ENCODE data around the gene C15orf40. TPM values are rescaled to one million over a fixed set of nuclear protein-coding genes. Genes with fewer than 3 reads are reported as not detected.

C15orf40 gene
- total RNA-seq, 1 donor from 2014 or later: 24.2 TPM

GRCh38 chr15:82985688-82986441 lies 25.6 kb downstream of the C15orf40 start, which contains the start of gene RAMAC:
TSS of gene RAMAC (plus strand) at chr15:82986210. CDS start at chr15:82989019, 2,809 bp downstream.
- H3K9me3 Mint-ChIP-seq: no peaks in the 10 kb centered on the region
- H3K4me3 Mint-ChIP-seq: peak within 1 kb of the TSS; percentile 98
- DNase-seq (ENCODE audit: low spot score): peak; percentile 86
- intact Hi-C loops (cut with micrococcal nuclease): loop anchor here (1.0 to 2.0 kb wide), 8 partner anchors 15 to 446 kb away; partner anchors contain the start of genes C15orf40 and RPS17
- no peaks in the 10 kb centered on the region for H3K27me3 Mint-ChIP-seq (ENCODE audit: insufficient read depth)
- H3K36me3 Mint-ChIP-seq (ENCODE audit: low read depth): peaks cover 27% of the 10 kb centered on the region
- peak within 1 kb of the TSS; percentile 73 for H3K27ac Mint-ChIP-seq
- H3K4me1 Mint-ChIP-seq (ENCODE audit: low read depth): peaks cover 25% of the 10 kb centered on the region

- Mint-ChIP-seq H3K4me3 (no peak overlapping the region), H3K27ac (no peak overlapping the region), H3K9me3 (no peaks in the 10 kb centered on the region), H3K27me3 (ENCODE audit: insufficient read depth) (peaks cover 1% of the 10 kb centered on the region), H3K4me1 (ENCODE audit: low read depth) (peaks cover 11% of the 10 kb centered on the region), H3K36me3 (ENCODE audit: low read depth) (peaks cover 1% of the 10 kb centered on the region)
- DNase-seq (ENCODE audit: low spot score): no peak
- intact Hi-C loops (cut with micrococcal nuclease): no loop called here
These were observed 30.5 kb downstream of the C15orf40 start for GRCh38 chr15:82980981-82981380.

- Mint-ChIP-seq H3K4me3 (no peak overlapping the region), H3K27ac (no peak overlapping the region), H3K9me3 (no peaks in the 10 kb centered on the region), H3K4me1 (ENCODE audit: low read depth) (no peaks in the 10 kb centered on the region), H3K27me3 (ENCODE audit: insufficient read depth) (peaks cover 2% of the 10 kb centered on the region), H3K36me3 (ENCODE audit: low read depth) (peaks cover 1% of the 10 kb centered on the region)
- intact Hi-C loops (cut with micrococcal nuclease): no loop called here
- DNase-seq (ENCODE audit: low spot score): no peak
These were observed 31.7 kb downstream of the C15orf40 start for GRCh38 chr15:82979726-82980125.

- H3K27ac Mint-ChIP-seq: no peak overlapping the region
- DNase-seq (ENCODE audit: low spot score): no peak
- no peaks in the 10 kb centered on the region for H3K4me1 Mint-ChIP-seq (ENCODE audit: low read depth)
- H3K27me3 Mint-ChIP-seq (ENCODE audit: insufficient read depth): peaks cover 7% of the 10 kb centered on the region
- intact Hi-C loops (cut with micrococcal nuclease): no loop called here
- H3K36me3 Mint-ChIP-seq (ENCODE audit: low read depth): peaks cover 1% of the 10 kb centered on the region
- H3K9me3 Mint-ChIP-seq: no peaks in the 10 kb centered on the region
- no peak overlapping the region for H3K4me3 Mint-ChIP-seq
These were observed 33.0 kb downstream of the C15orf40 start for GRCh38 chr15:82978438-82978837.

DNA sequence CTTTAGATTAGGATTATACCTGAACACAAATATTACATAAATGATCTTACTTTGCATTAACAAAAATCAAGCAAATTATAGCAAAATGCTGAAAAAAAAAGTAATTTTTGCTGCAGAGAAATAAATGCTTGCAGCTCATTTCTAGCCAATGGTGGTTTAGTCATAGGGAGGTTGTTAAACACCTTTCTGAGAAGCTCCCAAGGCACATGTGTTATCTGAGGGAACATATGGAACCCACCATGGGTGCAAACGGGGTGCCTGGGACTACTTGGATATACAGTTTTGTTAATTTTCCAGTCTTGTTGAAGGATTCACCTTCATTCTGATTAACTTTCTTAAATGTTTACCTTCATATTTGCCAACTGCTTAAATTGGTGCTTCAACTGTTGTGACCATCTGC lies 34.4 kb downstream of the C15orf40 start:
- no peak overlapping the region for H3K27ac Mint-ChIP-seq
- no peak overlapping the region for H3K4me3 Mint-ChIP-seq
- intact Hi-C loops (cut with micrococcal nuclease): no loop called here
- H3K36me3 Mint-ChIP-seq (ENCODE audit: low read depth): peaks cover 1% of the 10 kb centered on the region
- no peak for DNase-seq (ENCODE audit: low spot score)
- no peaks in the 10 kb centered on the region for H3K9me3 Mint-ChIP-seq
- peaks cover 10% of the 10 kb centered on the region for H3K27me3 Mint-ChIP-seq (ENCODE audit: insufficient read depth)
- H3K4me1 Mint-ChIP-seq (ENCODE audit: low read depth): no peaks in the 10 kb centered on the region

- H3K4me3 Mint-ChIP-seq: no peak overlapping the region
- H3K27me3 Mint-ChIP-seq (ENCODE audit: insufficient read depth): peaks cover 34% of the 10 kb centered on the region
- no peaks in the 10 kb centered on the region for H3K9me3 Mint-ChIP-seq
- H3K36me3 Mint-ChIP-seq (ENCODE audit: low read depth): peaks cover 1% of the 10 kb centered on the region
- DNase-seq (ENCODE audit: low spot score): no peak
- H3K4me1 Mint-ChIP-seq (ENCODE audit: low read depth): no peaks in the 10 kb centered on the region
- intact Hi-C loops (cut with micrococcal nuclease): no loop called here
- H3K27ac Mint-ChIP-seq: no peak overlapping the region
These were observed 38.4 kb downstream of the C15orf40 start for GRCh38 chr15:82972990-82973389.

DNA sequence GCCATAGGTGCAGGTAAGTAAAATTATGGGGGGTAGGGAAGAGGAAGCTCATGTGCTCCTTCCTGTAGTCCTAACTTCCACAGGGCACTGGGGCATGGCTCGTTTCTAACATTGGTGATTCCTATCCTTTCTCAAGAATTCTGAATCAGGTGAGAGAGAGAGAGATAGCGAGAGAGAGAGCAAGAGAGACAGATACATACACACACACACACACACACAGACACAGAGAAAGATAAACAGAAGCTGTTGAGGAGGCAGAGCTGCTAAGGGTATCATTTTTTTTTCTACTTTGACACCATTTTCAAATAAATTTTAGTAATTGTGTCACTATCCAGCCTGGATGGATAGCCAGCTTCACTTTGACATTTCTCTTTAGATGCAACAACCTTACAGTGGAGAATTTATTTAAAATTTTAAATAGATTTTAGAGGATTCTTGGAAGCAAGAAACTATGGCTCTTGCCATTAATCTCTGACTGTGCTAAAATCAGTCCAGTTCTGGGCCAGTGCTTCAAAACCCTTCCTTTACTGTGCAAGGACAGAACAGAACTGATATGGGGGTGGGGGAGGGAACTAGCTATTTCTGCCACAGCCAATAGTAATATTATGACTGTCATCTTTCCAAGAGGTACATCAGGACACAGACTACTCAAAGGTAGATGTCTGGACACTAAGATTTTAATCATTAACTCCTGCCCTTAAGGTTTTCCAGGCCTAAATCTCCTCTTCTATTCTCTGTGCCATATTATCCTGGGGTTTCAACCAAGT lies 40.0 kb downstream of the C15orf40 start:
- intact Hi-C loops (cut with micrococcal nuclease): no loop called here
- no peaks in the 10 kb centered on the region for H3K36me3 Mint-ChIP-seq (ENCODE audit: low read depth)
- H3K4me1 Mint-ChIP-seq (ENCODE audit: low read depth): peaks cover 5% of the 10 kb centered on the region
- DNase-seq (ENCODE audit: low spot score): no peak
- H3K9me3 Mint-ChIP-seq: no peaks in the 10 kb centered on the region
- H3K27ac Mint-ChIP-seq: no peak overlapping the region
- peaks cover 33% of the 10 kb centered on the region for H3K27me3 Mint-ChIP-seq (ENCODE audit: insufficient read depth)
- no peak overlapping the region for H3K4me3 Mint-ChIP-seq

DNA sequence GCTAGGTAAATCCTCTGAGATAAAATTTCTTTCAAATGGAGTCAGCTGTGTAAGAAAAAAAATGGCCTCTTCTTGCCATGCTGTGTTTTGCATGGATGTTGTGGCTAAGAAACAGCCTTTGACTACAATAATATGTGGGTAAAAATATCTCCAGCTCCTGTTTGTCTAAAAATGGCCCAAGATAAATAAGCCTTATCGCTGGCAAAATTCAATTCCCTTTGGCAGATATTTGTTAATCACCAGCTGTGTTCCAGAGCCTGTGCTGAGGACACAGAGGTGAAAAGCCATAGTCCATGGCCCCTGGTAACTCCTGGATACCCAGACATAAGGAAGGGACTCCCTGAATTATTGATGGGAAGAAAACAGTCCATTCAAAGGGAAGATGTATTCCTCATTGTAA lies 40.7 kb downstream of the C15orf40 start:
- Mint-ChIP-seq H3K4me3 (no peak overlapping the region), H3K27ac (no peak overlapping the region), H3K36me3 (ENCODE audit: low read depth) (no peaks in the 10 kb centered on the region), H3K9me3 (no peaks in the 10 kb centered on the region), H3K4me1 (ENCODE audit: low read depth) (peaks cover 12% of the 10 kb centered on the region), H3K27me3 (ENCODE audit: insufficient read depth) (peaks cover 33% of the 10 kb centered on the region)
- DNase-seq (ENCODE audit: low spot score): no peak
- intact Hi-C loops (cut with micrococcal nuclease): no loop called here

GRCh38 chr15:82970078-82970686 lies 41.3 kb downstream of the C15orf40 start:
- Mint-ChIP-seq H3K4me1 (ENCODE audit: low read depth) (peaks cover 12% of the 10 kb centered on the region), H3K27me3 (ENCODE audit: insufficient read depth) (peaks cover 35% of the 10 kb centered on the region), H3K4me3 (no peak overlapping the region), H3K36me3 (ENCODE audit: low read depth) (no peaks in the 10 kb centered on the region), H3K27ac (no peak overlapping the region), H3K9me3 (no peaks in the 10 kb centered on the region)
- intact Hi-C loops (cut with micrococcal nuclease): no loop called here
- DNase-seq (ENCODE audit: low spot score): no peak

DNA sequence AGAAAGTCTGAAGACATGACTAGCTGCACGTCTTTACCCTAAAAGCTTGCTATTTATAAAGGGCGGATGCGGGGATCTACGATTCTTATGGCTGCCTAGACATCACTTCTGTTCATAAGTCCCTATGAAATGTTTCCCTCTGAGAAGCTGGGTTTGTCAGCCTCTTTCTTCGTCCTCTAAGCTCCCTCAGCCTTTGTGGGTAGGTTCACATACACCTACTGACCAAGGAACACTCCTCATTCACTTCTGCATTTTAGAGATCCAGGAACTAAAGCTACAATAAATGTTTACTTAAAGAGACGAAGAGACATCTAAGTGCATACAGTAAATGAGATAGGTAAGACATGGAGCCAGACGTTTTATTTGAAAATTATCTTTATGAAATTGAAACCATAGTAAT lies 42.1 kb downstream of the C15orf40 start:
- DNase-seq (ENCODE audit: low spot score): no peak
- Mint-ChIP-seq H3K36me3 (ENCODE audit: low read depth) (no peaks in the 10 kb centered on the region), H3K4me3 (no peak overlapping the region), H3K27ac (no peak overlapping the region), H3K27me3 (ENCODE audit: insufficient read depth) (peaks cover 30% of the 10 kb centered on the region), H3K4me1 (ENCODE audit: low read depth) (peaks cover 12% of the 10 kb centered on the region), H3K9me3 (no peaks in the 10 kb centered on the region)
- intact Hi-C loops (cut with micrococcal nuclease): loop anchor here (5.0 kb wide), 1 partner anchor 137 kb away; no protein-coding TSS in a partner anchor

GRCh38 chr15:82968066-82968465 lies 43.4 kb downstream of the C15orf40 start:
- peaks cover 38% of the 10 kb centered on the region for H3K27me3 Mint-ChIP-seq (ENCODE audit: insufficient read depth)
- H3K4me3 Mint-ChIP-seq: no peak overlapping the region
- H3K9me3 Mint-ChIP-seq: no peaks in the 10 kb centered on the region
- no peak overlapping the region for H3K27ac Mint-ChIP-seq
- H3K36me3 Mint-ChIP-seq (ENCODE audit: low read depth): no peaks in the 10 kb centered on the region
- H3K4me1 Mint-ChIP-seq (ENCODE audit: low read depth): peaks cover 12% of the 10 kb centered on the region
- no peak for DNase-seq (ENCODE audit: low spot score)
- intact Hi-C loops (cut with micrococcal nuclease): loop anchor here (5.0 kb wide), 1 partner anchor 136 kb away; no protein-coding TSS in a partner anchor

DNA sequence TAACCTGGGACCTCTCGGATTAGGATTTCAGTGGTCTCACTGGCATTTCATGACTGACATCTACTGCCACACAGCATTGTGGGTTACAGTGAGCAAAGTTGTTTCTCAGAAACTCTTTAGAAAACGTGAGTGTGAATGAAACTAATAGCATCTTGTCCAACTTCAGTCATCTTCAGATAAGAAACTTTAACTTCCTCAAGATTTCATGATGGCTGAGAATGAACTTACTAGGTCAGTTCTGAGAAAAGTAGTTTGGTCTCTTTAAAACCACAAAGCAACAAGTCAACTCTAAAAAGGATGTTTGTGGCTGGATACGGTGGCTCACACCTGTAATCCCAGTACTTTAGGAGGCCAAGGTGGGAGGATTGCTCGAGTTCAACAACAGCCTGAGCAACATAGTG lies 44.8 kb downstream of the C15orf40 start:
- Mint-ChIP-seq H3K36me3 (ENCODE audit: low read depth) (no peaks in the 10 kb centered on the region), H3K4me3 (peak overlapping the region; percentile 13), H3K9me3 (no peaks in the 10 kb centered on the region), H3K27me3 (ENCODE audit: insufficient read depth) (peaks cover 37% of the 10 kb centered on the region), H3K27ac (no peak overlapping the region), H3K4me1 (ENCODE audit: low read depth) (peaks cover 12% of the 10 kb centered on the region)
- intact Hi-C loops (cut with micrococcal nuclease): loop anchor here (1.0 to 5.0 kb wide), 5 partner anchors 16 to 233 kb away; partner anchors contain the start of gene RAMAC
- peak; percentile 19 for DNase-seq (ENCODE audit: low spot score)

All from activated T-helper 1 cell treated with anti-CD3 and anti-CD28 coated beads, Interleukin-12 subunit alpha, Interleukin-12 subunit beta, Interleukin-2, Interleukin-4 antibody, amounts not matched to agents 30 ng/mL and 10 ng/mL and 1 ng/mL, durations not matched to agents 14 hours and 24 hours and 36 hours (primary cell).